GM19328 (cell line): ENCODE data around the gene AKAP12.

ENCODE experiments used
- ATAC-seq: cut with Tn5 transposase; IDR thresholded peaks from one replicate; pipeline ENCODE4 v1.9.1; 2021; ENCODE audit warnings: mild to moderate bottlenecking, moderate library complexity; ENCODE audit not compliant: unreplicated experiment

The AKAP12 gene

DNA sequence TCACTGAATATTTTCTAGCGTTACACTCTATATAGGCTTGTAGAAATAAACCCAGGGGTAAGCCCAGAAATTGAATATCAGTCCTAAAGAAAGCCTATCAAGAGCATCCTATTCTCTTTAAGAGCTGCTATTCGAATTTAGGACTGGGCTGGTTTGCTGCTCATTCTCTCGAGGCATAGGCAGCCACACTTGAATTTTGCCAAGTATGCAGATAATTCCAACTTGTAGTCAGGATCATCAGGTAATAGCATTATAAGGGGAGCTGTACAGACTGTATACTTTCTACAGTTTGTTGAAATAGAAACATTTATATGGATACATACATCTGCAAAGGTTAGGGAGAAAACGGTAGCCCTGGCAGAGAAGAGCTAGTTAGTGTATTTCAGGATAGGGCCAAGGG lies 153.6 kb downstream of the AKAP12 start:
- ATAC-seq, result no peak

- no peak for ATAC-seq
Observed at GRCh38 chr6:151399679-151400078, 159.9 kb downstream of the AKAP12 start.

- no peak for ATAC-seq
Observed at GRCh38 chr6:151400473-151400872, 160.7 kb downstream of the AKAP12 start.

- ATAC-seq, result no peak
Observed at GRCh38 chr6:151402228-151402627, 162.5 kb downstream of the AKAP12 start.

DNA sequence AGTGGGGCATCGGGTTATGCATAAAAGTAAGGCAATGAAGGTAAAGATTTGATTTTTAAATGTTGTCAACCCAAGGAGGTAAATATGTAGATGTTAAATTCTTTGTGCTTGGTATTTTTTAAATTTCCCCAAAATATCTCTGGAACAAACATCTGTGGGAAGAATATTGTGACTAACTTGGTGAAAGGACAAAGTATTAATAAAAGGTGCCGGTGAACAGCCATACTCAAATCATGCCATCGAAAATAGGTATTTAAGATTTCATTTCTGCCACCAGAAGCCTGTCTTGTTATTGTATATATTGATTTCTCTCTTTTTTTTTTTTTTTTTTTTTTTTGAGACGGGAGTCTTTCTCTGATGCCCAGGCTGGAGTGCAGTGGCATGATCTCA lies 164.1 kb downstream of the AKAP12 start:
- ATAC-seq, result no peak
